Panc1 (cell line): ENCODE data around the gene BIVM. TPM values are rescaled to one million over a fixed set of nuclear protein-coding genes. Genes with fewer than 3 reads are reported as not detected.

Source experiments
- ATAC-seq: fragments of 200-7000 bp; cut with Tn5 transposase; 2 replicates; pipeline ENCODE4 v1.9.1; 2020; ENCODE audit warnings: mild to moderate bottlenecking, moderate library complexity
- BruUV-seq: library from RNA; stranded (reverse); fragments of 400-500 nt; replicated peaks from 2 replicates; lab custom pipeline; 2021; lab: Mats Ljungman, UMichigan
- CTCF ChIA-PET: fragments of 300-600 bp; sonication (Branson Sonifier 250); formaldehyde crosslinking; loops from one replicate; lab custom pipeline; 2022; ENCODE audit warnings: antibody characterized with exemption; lab: Charles Lee
- POLR2A ChIA-PET: fragments of 300-600 bp; sonication (Branson Sonifier 250); formaldehyde crosslinking; loops from one replicate; lab custom pipeline; 2022; ENCODE audit warnings: antibody characterized with exemption; lab: Charles Lee
- DNase-seq: peaks from one replicate; pipeline ENCODE4 v3.0.0-alpha.2; 2010; ENCODE audit warnings: low read depth, low spot score
- H3K27ac ChIP-seq: 2 replicates; pipeline ENCODE4 v1.5.1; 2011; ENCODE audit warnings: mild to moderate bottlenecking, low read length, inconsistent platforms
- H3K27me3 ChIP-seq: fragments of 200-500 bp; sonication (Bioruptor generic); 2 replicates; pipeline ENCODE4 v1.6.0; 2014; ENCODE audit warnings: low read length, inconsistent platforms; ENCODE audit not compliant: control insufficient read depth, insufficient read depth
- H3K36me3 ChIP-seq: fragments of 200-500 bp; sonication (Bioruptor generic); 2 replicates; pipeline ENCODE4 v1.5.1; 2014; ENCODE audit warnings: inconsistent platforms, mild to moderate bottlenecking, low read length, moderate library complexity; ENCODE audit not compliant: control insufficient read depth, insufficient read depth
- H3K4me1 ChIP-seq: 2 replicates; pipeline ENCODE4 v1.5.1; 2011; ENCODE audit warnings: inconsistent platforms, mild to moderate bottlenecking, low read length, moderate library complexity; ENCODE audit not compliant: control insufficient read depth, insufficient read depth
- H3K4me3 ChIP-seq, 2 experiments: 2 replicates each; pipeline ENCODE4 v1.5.1; 2011 to 2012; ENCODE audit warnings: low read depth in 2 of 2, low read length in 2 of 2, mild to moderate bottlenecking in 2 of 2, inconsistent platforms in 1 of 2, moderate library complexity in 1 of 2
- H3K9me3 ChIP-seq: fragments of 200-500 bp; sonication (Bioruptor generic); 2 replicates; pipeline ENCODE4 v1.5.1; 2014; ENCODE audit warnings: low read depth, mild to moderate bottlenecking, inconsistent platforms, low read length, moderate library complexity; ENCODE audit not compliant: control insufficient read depth, insufficient read depth
- CTCF ChIP-seq: fragments of 450-650 bp; IDR thresholded peaks from 2 replicates; pipeline ENCODE4 v1.5.1; 2017; ENCODE audit warnings: mild to moderate bottlenecking
- POLR2AphosphoS5 ChIP-seq: IDR thresholded peaks from 2 replicates; pipeline ENCODE4 v1.6.1; 2012; ENCODE audit warnings: mild to moderate bottlenecking, low read depth, low read length, moderate library complexity
- REST ChIP-seq, 2 experiments: IDR thresholded peaks; 2 replicates each; pipeline ENCODE4 v1.6.1; 2011 to 2012; ENCODE audit warnings: low read depth in 2 of 2, control low read depth in 1 of 2, low read length in 1 of 2, mild to moderate bottlenecking in 1 of 2, moderate library complexity in 1 of 2; ENCODE audit not compliant: insufficient read depth in 1 of 2
- SIN3A ChIP-seq: IDR thresholded peaks from 2 replicates; pipeline ENCODE4 v1.6.1; 2012; ENCODE audit warnings: low read depth, mild to moderate bottlenecking, low read length, moderate library complexity, borderline replicate concordance; ENCODE audit not compliant: insufficient read depth
- TCF7L2 ChIP-seq: IDR thresholded peaks from 2 replicates; pipeline ENCODE4 v1.6.1; 2011; ENCODE audit warnings: mild to moderate bottlenecking, low read depth, low read length, inconsistent platforms
- in situ Hi-C: cut with HindIII; loops from 2 replicates; pipeline ENCODE4 v1.10.0; 2016; ENCODE audit warnings: low sequenced_read_pairs, low pct_unique_long_range_greater_than_20kb
- intact Hi-C: fragments of 100-400 bp; cut with micrococcal nuclease; formaldehyde crosslinking; loops from one replicate; pipeline ENCODE4 v1.10.0; 2022; ENCODE audit not compliant: unreplicated experiment
- total RNA-seq: library from RNA; stranded (reverse); gene quantifications from one replicate; pipeline ENCODE4 v1.2.1, GENCODE V29; 2021; ENCODE audit not compliant: unreplicated experiment

Gene BIVM
- total RNA-seq, 1 experiment from 2014 or later = 10.5 TPM

GRCh38 chr13:102817907-102818306 is 19.0 kb downstream of the BIVM start:
- BruUV-seq = no TSS peak
- Histone ChIP-seq H3K4me1 (no peaks in the 10 kb centered on the region), H3K9me3 (no peaks in the 10 kb centered on the region), H3K36me3 (no peaks in the 10 kb centered on the region), H3K4me3 (no peak overlapping the region), H3K27me3 (no peaks in the 10 kb centered on the region), H3K27ac (no peak overlapping the region)
- ATAC-seq (no peak), DNase-seq (no peak)
- intact Hi-C loops = no loop called here
- ChIA-PET CTCF (no interaction called here), POLR2A (no interaction called here)
- in situ Hi-C loops = no loop called here
- TF ChIP-seq CTCF (no peak), TCF7L2 (no peak), POLR2AphosphoS5 (no peak), REST (IDR thresholded peaks at IDR 0.05; ENCODE audit: insufficient read depth in 1 of 2, low read depth in 2 of 2, low read length in 1 of 2) (no peak), SIN3A (no peak)

GRCh38 chr13:102825400-102825799 is 26.5 kb downstream of the BIVM start:
- intact Hi-C loops (no loop called here), in situ Hi-C loops (no loop called here)
- H3K27me3 ChIP-seq = no peaks in the 10 kb centered on the region
- H3K4me1 ChIP-seq = no peaks in the 10 kb centered on the region
- no TSS peak for BruUV-seq
- no peak overlapping the region for H3K27ac ChIP-seq
- H3K36me3 ChIP-seq = no peaks in the 10 kb centered on the region
- no peak for ATAC-seq
- CTCF ChIA-PET = no interaction called here
- no peak overlapping the region for H3K4me3 ChIP-seq
- POLR2A ChIA-PET = no interaction called here
- no peak for DNase-seq
- TF ChIP-seq POLR2AphosphoS5 = no peak
- no peak for TF ChIP-seq CTCF
- no peak for TF ChIP-seq TCF7L2
- no peak for TF ChIP-seq REST (IDR thresholded peaks at IDR 0.05; ENCODE audit: insufficient read depth in 1 of 2, low read depth in 2 of 2, low read length in 1 of 2)
- TF ChIP-seq SIN3A = no peak
- H3K9me3 ChIP-seq = no peaks in the 10 kb centered on the region
